SU-DHL-6 (cell line): ENCODE results near the gene ZNF618.

Experiments
- EZH2phosphoT487 ChIP-seq: fragments of 200-600 bp; sonication (generic), shearing (Covaris generic); conservative IDR thresholded peaks from 2 replicates; pipeline ENCODE4 v1.6.1; 2018; ENCODE audit warnings: mild to moderate bottlenecking, antibody characterized with exemption, low read length, moderate library complexity, mixed read lengths
- TF ChIP-seq, protein P1 (sequence below): fragments of 200-600 bp; sonication (generic); IDR thresholded peaks from one replicate; pipeline ENCODE4 v1.5.1; 2017; ENCODE audit warnings: antibody characterized with exemption, mild to moderate bottlenecking, low read length, moderate library complexity; ENCODE audit not compliant: insufficient read depth, poor library complexity, severe bottlenecking

GRCh38 chr9:113853333-113853732 lies 22.8 kb upstream of the ZNF618 start:
- TF ChIP-seq, protein P1, sequence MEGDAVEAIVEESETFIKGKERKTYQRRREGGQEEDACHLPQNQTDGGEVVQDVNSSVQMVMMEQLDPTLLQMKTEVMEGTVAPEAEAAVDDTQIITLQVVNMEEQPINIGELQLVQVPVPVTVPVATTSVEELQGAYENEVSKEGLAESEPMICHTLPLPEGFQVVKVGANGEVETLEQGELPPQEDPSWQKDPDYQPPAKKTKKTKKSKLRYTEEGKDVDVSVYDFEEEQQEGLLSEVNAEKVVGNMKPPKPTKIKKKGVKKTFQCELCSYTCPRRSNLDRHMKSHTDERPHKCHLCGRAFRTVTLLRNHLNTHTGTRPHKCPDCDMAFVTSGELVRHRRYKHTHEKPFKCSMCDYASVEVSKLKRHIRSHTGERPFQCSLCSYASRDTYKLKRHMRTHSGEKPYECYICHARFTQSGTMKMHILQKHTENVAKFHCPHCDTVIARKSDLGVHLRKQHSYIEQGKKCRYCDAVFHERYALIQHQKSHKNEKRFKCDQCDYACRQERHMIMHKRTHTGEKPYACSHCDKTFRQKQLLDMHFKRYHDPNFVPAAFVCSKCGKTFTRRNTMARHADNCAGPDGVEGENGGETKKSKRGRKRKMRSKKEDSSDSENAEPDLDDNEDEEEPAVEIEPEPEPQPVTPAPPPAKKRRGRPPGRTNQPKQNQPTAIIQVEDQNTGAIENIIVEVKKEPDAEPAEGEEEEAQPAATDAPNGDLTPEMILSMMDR: peak; percentile 58
- no peak for TF ChIP-seq EZH2phosphoT487
